Measurements from ENCODE around the gene FAM13A.
"Not testable (repeated sequence)": the region's sequence is repeated elsewhere in the genome, so short reads cannot be mapped to it uniquely, and the experiment has no call there.

The FAM13A gene

DNA sequence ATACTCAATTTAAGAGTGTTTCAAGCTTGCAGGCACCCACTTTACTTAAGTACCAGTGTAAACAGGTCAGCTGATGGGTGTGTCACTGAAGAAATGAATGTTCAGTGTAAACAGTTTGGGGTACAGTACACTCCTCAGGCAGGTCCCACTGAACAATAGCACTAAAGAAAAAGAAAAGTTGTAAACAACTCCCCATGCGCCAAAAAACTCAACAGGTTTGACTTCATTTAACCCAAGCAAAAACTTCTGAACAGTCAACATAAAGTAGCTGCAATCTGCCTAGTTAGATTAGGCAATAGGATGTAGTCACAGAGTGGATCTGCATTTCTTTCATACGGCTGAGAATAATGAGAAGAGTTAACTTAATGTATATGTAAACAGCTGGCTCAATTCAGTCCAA lies 93.2 kb downstream of the FAM13A start:
- DNase-seq (ENCODE audit: low read depth, low spot score), result no peak

DNA sequence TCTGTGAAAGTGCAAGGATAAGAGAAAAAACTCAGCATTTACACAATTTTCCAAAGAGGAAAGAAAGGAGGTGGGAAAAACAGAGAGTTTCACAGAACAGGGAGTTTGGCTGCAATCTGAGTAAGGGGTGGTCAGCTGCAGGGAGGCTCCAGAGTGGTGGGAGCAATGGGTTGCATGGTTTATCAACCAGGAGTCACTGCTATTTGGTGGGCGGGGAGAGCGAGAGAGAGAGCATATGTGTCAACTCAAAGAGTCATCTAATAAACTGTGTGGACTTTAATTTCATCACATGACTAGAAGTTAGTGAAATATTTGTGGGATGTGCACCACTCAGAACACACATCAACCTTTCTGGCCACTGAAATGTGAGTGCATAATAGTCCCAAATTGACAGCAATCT lies 94.6 kb downstream of the FAM13A start:
- no peak for DNase-seq (ENCODE audit: low read depth, low spot score)

DNA sequence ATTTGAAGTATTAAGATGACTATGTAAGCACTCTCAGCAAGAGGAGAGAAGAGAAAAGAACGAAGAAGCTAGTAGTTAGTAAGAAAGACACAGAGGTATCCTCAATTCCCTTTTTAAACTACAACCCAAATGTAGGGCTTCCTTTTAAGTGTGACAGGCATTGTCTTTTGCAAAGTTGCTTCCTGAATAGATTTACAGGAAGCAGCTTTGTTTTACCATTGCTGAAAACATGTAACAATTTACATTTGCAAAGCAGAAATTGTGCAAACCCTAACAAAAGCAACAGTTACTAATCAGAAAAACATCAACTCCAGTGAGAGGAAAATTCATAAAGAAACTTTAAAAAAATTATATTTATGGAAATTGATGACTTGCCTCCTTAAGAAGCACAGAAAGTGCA lies 96.4 kb downstream of the FAM13A start:
- DNase-seq (ENCODE audit: low read depth, low spot score), result no peak

DNA sequence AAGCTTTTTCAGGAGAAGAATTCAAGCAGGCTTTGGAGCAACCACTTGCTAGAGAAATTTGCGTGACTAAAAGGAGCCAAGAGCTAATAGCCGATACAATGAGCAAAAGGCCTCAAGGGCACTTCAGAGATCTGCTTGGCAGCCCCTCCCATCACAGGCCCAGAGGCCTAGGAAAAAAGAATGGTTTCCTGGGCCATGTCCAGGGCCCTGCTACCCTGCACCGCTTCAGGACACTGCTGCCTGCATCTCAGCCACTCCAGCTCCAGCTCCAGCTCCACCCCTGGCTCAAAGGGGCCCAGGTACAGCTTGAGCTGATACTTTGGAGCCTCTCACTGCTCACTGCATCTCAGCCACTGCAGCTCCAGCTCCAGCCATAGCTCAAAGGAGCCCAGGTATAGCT lies 98.9 kb downstream of the FAM13A start:
- DNase-seq (ENCODE audit: low read depth, low spot score), result no peak

DNA sequence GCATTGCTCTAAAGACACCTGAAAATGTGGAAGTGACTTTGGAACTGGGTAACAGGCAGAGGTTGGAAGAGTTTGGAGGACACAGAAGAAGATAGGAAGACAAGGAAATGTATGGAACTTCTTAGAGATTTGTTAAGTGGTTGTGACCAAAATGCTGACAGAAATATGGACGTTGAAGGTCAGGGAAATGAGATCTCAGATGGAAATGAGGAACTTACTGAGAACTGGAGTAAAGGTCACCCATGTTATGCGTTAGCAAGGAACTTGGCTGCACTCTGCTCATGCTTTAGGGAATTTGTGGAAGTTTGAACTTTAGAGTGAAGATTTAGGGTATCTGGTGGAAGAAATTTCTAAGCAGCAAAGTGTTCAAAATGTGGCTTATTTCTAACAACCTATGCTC lies 99.4 kb downstream of the FAM13A start:
- no peak for DNase-seq (ENCODE audit: low read depth, low spot score)

DNA sequence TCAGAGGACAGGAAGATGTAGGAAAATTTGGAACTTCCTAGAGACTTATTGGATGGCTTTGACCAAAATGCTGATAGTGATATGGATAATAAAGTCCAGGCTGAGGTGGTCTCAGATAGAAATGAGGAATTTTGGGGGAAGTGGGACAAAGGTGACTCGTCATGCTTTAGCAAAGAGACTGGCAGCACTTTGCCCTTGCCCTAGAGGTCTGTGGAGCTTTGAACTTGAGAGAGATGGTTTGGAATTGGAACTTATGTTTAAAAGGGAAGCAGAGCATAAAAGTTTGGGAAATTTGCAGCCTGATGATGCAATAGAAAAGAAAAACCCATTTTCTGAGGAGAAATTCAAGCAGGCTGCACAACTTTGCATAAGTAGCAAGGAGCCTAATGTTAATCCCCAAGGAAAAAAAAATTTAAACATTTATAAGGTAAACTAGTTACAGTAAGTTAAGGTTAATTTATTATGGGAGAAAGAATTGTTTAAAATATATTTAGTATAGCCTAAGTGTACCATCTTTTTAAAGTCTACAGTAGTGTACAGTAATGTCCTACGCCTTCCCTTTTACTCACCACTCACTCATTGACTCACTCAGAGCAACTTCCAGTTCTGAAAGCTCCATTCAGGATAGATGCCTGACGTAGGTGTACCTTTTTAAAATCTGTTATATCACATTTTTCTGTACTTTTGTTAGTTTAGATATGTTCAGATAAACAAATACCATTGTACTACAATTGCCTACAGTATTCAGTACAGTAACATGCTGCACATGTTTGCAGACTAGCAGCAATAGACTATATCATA lies 101.2 kb downstream of the FAM13A start:
- no peak for DNase-seq (ENCODE audit: low read depth, low spot score)

DNA sequence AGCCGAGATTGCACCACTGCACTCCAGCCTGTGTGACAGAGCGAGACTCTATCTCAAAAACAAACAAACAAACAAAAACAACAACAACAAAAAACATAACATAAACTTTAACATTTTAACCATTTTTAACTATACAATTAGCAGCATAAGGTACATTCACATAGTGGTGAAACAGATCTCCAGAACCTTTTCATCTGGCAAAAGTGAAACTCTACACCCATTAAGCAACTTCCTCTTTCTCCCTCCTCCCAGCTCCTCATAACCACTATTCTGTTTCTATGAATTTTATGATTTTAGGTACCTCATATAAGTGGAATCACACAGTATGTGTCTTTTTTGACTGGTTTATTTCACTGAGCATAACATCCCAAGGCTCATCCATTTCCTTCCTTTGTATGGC lies 103.6 kb downstream of the FAM13A start:
- DNase-seq (ENCODE audit: low read depth, low spot score), result no peak

DNA sequence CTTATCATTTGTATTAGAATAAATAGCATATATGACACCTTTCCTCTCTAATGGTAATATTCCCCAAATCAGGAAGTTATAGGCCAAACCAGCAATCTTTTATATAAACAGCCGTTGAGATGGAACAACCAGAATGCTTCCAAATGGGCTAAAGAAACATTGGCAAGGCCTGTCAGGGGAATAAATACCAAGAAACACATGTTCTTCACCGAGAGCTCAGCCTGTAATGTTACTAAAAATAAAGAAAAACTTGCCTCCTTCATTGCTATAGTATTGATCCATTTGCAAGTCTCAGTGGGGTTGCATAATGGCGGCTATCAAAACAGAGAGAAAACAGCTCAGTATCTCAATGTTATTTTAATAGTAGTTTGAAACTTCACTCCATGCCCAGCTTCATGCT lies 104.9 kb downstream of the FAM13A start:
- peak; percentile 54 for DNase-seq (ENCODE audit: low read depth, low spot score)

DNA sequence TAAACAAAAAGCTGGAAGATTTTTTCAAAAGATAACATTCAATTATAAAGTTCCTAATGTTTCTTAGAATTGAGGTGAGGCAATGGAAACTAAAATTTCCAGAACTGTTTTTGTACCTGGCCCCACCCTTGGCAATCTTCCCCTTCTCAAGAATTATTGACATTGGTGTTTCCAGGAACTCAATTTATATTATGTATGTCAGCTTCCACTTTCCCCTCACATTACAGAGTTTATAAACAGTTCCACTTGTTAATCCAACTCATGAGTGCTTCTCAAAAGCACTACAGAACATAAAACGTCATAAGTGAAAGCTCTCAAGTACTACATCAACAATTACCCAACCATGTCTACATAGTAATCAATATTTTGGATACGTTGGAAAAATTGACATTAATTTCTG lies 107.4 kb downstream of the FAM13A start:
- no peak for DNase-seq (ENCODE audit: low read depth, low spot score)

DNA sequence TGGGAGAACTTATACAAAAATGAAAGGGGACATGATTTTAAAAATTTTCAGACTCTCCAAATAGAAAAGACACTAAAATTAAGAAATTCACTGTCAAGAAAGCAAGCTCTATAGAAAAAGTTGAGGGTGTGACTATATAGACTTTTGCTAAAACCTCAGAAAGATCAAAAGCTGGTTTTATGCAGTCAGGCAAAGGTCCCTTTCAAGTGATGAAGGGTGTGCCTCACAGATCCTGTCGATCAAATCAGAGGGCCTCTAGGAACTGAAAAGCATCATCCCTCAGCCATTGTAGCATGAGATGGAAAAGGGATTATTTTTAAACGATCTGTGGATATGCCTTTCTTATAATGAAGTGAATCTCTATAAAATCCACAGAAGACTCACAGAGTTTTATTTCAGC lies 116.5 kb downstream of the FAM13A start:
- DNase-seq (ENCODE audit: low read depth, low spot score), result no peak

DNA sequence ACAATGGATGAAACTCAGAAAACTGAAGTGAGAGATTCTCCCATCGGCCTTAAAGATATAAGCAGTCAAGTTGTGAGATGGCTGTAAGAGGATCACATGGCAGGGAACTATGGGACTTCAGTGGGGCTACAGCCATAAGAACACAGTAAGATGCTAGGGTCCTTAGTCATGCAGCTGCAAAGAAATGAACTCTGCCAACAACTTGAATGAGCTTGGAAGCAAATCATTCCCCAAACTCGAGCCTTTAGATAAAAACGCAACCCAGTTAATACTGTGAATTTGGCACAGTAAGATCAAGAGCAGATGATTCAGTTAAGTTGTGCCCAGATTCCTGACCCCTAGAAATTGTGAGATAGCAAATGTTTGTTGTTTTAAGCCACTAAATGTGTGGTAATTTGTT lies 117.3 kb downstream of the FAM13A start:
- DNase-seq (ENCODE audit: low read depth, low spot score), result no peak

DNA sequence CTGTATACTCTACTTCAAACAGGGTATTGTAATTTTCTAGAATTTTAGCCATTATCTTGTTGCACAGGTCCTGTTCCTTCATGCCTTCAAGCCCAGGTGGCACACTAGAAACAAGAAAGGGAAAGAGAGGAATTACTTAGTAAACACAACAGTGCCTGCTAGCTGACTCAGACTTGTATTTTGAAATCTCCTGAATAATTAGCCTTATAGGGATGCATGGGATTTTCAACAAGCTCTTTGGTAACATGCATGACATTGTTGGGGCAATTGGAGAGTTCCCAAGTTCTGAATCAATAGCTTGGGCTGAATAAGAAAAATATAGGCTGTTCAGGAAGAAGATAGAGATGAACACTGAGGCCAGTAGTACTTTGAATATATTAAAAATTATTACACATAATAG lies 118.8 kb downstream of the FAM13A start:
- DNase-seq (ENCODE audit: low read depth, low spot score), result peak; percentile 18

DNA sequence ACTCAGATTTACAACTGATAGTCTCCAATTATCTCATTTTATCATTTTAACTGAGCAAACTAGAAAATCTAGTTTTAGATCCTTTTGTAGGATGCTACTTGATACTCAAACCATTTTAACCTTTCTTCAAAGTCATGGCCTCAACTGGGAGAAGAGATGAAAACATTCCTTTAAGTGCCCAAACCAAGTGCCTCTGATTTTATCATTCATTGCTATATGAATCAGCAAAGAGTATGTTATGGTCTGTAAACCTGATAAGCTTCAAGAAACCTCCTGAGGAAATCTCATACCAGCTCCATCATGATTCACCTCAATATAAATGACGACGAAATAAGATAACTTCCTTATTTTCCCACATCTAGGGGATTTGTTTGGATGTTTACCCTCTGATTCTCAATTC lies 119.9 kb downstream of the FAM13A start:
- DNase-seq (ENCODE audit: low read depth, low spot score), result no peak

DNA sequence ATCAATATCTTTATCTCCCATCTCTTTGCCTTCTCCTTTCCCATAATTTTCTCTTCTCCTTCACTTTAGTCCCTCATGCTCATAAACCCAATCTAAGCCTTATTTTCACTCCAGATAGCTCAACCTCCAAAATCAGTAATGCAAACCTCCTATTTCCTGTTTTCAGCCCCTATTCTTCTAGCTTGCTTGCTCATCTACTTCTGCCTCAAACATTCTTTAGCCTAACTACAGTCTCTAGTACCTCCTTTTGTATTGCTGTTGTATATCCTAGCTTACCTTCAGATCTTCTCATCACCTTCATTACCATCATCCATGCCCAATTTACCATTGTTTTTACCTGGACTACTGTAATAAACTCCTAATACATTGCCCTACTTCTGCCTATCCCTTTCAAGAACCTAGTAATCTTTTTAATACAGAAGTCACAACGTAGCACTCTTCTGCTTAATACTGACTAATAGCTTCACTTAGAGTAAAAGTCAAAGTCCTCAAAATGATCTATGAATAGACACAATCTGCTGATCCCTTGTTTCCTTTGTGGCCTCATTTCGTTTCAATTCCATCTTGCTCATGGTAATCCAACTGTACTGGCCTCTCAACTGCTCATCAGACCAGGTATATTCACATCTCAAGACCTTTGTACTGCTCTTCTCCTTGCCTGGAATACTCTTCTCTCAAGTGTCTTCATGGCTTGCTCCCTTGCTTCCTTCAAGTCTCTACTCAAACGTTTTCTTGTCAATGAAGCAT lies 123.4 kb downstream of the FAM13A start:
- DNase-seq (ENCODE audit: low read depth, low spot score), result no peak

DNA sequence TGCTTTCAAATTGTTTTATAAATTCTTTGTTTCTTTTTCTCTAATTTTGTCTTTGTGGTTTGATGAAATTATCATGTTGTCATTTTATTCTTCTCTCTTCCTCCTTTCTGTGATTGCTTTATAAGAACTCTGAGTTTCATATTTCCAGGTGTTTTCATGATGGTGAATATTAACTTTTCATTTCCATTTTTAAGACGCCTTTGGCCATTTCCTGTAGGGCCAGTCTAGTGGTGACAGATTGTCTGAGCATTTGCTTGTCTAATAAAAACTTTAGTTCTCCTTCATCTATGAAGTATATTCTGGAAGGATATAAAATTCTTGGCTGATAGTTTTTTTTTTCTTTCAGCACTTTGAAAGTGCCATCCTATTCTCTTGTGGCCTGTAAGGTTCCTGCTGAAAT lies 128.1 kb downstream of the FAM13A start:
- DNase-seq (ENCODE audit: low read depth, low spot score), result no peak

DNA sequence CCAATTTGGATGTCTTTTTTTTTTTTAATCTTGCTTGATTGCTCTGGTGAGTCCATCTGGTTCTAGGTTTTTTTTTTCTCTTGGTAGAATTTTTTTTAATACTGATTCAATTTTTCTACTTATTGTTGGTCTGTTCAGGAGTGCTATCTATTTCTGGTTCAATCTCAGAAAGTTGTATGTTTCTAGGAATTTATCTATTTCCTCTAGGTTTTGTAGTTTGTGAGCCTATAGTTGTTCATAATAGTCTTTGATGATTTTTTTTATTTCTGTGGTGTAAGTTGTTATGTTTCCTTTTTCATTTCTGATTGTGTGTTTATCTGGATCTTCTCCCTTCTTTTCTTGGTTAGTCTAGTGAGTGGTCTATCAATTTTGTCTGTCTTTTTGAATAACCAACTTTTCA lies 129.6 kb downstream of the FAM13A start:
- DNase-seq (ENCODE audit: low read depth, low spot score), result no peak

DNA sequence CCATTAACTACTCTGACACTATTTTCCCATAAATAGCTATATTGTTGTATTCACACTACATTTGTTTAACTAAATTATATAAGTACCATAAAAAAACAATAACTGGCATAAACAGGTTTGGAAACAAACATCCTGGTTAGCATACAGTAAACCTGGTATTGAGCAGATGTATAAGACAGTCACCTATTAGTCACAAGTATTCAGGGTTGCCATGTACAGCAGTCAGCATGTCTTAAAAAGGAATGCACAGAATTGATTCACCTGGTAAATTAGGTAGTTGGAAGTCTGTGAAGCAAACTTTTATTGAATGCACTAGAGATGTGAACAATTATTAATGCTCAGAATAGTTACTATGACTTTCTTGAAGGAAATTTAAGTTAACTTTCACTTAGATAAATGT lies 137.9 kb downstream of the FAM13A start:
- no peak for DNase-seq (ENCODE audit: low read depth, low spot score)

DNA sequence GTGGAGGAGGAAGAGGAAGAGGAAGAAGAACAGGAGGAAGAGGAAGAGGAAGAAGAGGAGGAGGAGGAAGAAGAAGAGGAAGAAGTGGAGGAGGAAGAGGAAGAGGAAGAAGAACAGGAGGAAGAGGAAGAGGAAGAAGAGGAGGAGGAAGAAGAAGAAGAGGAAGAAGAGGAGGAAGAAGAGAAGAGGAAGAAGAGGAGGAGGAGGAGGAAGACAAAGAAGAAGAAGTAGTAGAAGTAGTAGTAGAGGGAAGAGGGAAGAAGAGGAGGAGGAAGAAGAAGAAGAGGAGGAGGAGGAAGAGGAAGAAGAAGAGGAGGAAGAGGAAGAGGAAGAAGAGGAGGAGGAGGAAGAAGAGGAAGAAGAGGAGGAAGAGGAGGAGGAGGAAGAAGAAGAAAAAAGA lies 143.8 kb downstream of the FAM13A start:
- DNase-seq (ENCODE audit: low read depth, low spot score), result not testable (repeated sequence)

DNA sequence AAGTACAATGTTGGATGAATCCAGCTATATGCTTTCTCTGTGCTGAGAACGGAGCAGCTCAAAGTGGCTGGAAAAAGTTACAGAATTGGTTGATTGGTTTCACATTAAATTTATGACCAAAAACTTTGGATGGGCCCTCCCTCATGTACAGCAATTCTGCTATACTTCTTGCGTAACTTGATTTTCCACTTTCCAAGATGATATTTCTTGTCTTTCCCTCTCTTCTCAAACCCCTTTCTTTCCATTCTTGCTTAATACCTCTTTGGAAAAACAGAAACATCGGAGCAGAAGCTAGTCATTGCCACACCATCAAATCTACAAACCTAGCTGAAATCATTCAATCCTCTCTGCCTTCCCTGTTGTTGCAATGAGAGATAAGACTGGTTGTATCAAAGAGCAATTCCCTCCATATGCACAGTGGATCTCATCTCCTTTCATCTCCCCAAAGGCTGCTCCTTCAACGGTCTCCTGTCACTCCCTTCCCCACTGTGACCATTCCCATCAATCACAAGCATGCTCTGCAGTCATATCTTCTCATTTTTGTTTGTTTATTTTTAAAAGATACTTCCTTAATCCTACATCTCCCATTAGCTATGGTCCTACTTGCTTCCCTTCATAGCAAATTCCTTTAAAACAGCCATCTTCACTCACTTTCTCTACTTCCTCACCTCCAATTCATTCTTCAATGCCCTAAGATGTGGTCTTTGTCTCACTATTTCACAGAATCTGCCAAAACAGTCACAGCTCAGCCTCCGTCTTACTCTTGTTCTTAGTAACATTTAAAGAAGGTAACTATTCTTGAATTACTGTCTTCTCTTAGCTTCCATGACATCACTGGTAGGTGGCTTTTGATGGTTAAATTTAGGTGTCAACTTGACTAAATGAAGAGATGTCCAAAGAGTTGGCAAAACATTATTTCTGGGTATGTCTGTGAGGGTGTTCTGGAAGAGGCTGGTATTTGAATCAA lies 145.5 kb downstream of the FAM13A start:
- no peak for DNase-seq (ENCODE audit: low read depth, low spot score)

DNA sequence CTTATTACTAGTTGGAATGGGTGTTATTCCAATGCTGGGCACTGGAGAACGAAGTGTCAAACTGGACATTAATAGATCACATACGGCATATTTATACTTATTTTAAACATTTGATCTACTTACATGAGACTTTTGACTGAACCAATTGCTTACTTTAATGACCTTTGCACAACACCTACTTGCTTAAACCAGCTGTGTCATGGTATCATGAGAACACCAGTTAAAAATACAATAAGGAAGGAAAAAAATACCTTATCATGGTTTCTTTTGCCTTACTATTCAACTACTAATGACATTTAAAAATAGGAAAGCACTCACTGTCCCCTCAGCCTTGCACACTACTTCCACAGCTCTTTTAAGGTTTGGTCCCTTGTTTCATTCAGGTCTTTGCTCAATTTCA lies 146.9 kb downstream of the FAM13A start:
- no peak for DNase-seq (ENCODE audit: low read depth, low spot score)

DNA sequence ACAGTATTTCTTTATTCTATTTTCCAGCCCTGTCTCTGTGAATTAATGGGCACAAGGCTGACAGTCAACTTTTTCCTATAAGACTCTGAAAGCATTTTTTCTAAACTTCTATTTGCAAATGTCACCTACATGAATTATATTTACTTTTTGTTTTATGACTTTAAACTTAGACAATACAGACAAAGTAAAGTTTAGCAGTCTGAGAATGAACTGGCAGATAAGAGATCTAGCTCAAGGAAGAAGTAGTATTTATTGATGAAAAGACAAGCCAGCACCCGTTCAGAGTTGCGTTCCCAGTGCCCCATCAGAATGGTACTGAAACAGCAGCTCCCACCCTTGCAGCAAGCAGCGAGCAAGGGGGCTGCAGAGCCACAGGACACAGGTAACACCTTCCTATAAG lies 148.5 kb downstream of the FAM13A start:
- no peak for DNase-seq (ENCODE audit: low read depth, low spot score)

DNA sequence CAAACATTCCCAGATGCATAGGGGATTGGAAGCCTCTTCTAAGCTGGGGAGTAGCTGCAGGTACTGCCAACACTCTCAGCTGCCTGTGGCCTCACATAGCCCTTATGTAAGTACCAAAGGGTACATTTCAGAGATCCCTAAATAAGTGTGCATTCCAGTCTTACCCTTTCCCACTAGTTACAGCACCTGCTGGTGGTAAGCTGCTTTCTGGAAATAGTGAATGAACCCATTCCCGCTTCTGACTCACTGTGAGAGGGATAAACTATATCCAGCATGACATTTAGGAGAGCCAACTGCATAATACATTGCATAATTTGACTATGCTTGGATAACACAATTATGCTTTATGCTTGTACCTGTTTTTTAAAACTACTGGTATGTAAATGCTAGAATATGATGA lies 149.0 kb downstream of the FAM13A start:
- DNase-seq (ENCODE audit: low read depth, low spot score), result no peak
